Measurements from ENCODE around the gene TMEM229B.

GRCh38 chr14:67515386-67516079 is 27.0 kb upstream of the TMEM229B start:
- TF ChIP-seq, protein P1, sequence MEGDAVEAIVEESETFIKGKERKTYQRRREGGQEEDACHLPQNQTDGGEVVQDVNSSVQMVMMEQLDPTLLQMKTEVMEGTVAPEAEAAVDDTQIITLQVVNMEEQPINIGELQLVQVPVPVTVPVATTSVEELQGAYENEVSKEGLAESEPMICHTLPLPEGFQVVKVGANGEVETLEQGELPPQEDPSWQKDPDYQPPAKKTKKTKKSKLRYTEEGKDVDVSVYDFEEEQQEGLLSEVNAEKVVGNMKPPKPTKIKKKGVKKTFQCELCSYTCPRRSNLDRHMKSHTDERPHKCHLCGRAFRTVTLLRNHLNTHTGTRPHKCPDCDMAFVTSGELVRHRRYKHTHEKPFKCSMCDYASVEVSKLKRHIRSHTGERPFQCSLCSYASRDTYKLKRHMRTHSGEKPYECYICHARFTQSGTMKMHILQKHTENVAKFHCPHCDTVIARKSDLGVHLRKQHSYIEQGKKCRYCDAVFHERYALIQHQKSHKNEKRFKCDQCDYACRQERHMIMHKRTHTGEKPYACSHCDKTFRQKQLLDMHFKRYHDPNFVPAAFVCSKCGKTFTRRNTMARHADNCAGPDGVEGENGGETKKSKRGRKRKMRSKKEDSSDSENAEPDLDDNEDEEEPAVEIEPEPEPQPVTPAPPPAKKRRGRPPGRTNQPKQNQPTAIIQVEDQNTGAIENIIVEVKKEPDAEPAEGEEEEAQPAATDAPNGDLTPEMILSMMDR (IDR thresholded peaks at IDR 0.05; ENCODE audit: insufficient read depth, low read depth, low read length): no peak
- no peak for TF ChIP-seq EZH2 (IDR thresholded peaks at IDR 0.05; ENCODE audit: insufficient read depth, low read length)
